ENCODE results near the gene RIMS3.
"Not testable (repeated sequence)": the region's sequence is repeated elsewhere in the genome, so short reads cannot be mapped to it uniquely, and the experiment has no call there.

Gene RIMS3

GRCh38 chr1:40665335-40666171 lies at the start of gene RIMS3:
Gene RIMS3, minus strand, starts transcription at chr1:40665682. Its CDS starts 23,757 bp downstream, at chr1:40641925.
- DNase-seq: no peak

GRCh38 chr1:40712997-40713396 lies 47.5 kb upstream of the RIMS3 start:
- DNase-seq: no peak

GRCh38 chr1:40712405-40712944 lies 47.0 kb upstream of the RIMS3 start:
- DNase-seq: peak; percentile 74

- DNase-seq: no peak
Observed at GRCh38 chr1:40711465-40712404, 46.3 kb upstream of the RIMS3 start.

- no peak for DNase-seq
Observed at GRCh38 chr1:40710581-40711315, 45.3 kb upstream of the RIMS3 start.

GRCh38 chr1:40709802-40710278 lies 44.4 kb upstream of the RIMS3 start:
- no peak for DNase-seq

- peak; percentile 94 for DNase-seq
Observed at GRCh38 chr1:40709100-40709801, 43.8 kb upstream of the RIMS3 start.

GRCh38 chr1:40708750-40709099 lies 43.2 kb upstream of the RIMS3 start:
- DNase-seq: peak; percentile 94

- DNase-seq: no peak
Observed at GRCh38 chr1:40706626-40707025, 41.1 kb upstream of the RIMS3 start.

GRCh38 chr1:40704817-40705733 lies 39.6 kb upstream of the RIMS3 start:
- DNase-seq: no peak

- no peak for DNase-seq
Observed at GRCh38 chr1:40703316-40703715, 37.8 kb upstream of the RIMS3 start.

- not testable (repeated sequence) for DNase-seq
Observed at GRCh38 chr1:40702810-40703209, 37.3 kb upstream of the RIMS3 start.

GRCh38 chr1:40701684-40702083 lies 36.2 kb upstream of the RIMS3 start:
- no peak for DNase-seq

- DNase-seq: no peak
Observed at GRCh38 chr1:40699787-40700186, 34.3 kb upstream of the RIMS3 start.

- no peak for DNase-seq
Observed at GRCh38 chr1:40697436-40697835, 32.0 kb upstream of the RIMS3 start.

- DNase-seq: no peak
Observed at GRCh38 chr1:40696294-40696693, 30.8 kb upstream of the RIMS3 start.

GRCh38 chr1:40694353-40694874 lies 28.9 kb upstream of the RIMS3 start:
- DNase-seq: no peak

GRCh38 chr1:40693425-40693824 lies 27.9 kb upstream of the RIMS3 start:
- DNase-seq: no peak

- no peak for DNase-seq
Observed at GRCh38 chr1:40692429-40692895, 27.0 kb upstream of the RIMS3 start.
